ENCODE measurements around the gene HACD4. TPM values are rescaled to one million over a fixed set of nuclear protein-coding genes. Genes with fewer than 3 reads are reported as not detected.

Gene HACD4
- total and polyA plus RNA-seq, 2 of the 13 experiments (the other 11 are each of a cell fraction or from before 2014, with no cell fraction given): not detected

DNA sequence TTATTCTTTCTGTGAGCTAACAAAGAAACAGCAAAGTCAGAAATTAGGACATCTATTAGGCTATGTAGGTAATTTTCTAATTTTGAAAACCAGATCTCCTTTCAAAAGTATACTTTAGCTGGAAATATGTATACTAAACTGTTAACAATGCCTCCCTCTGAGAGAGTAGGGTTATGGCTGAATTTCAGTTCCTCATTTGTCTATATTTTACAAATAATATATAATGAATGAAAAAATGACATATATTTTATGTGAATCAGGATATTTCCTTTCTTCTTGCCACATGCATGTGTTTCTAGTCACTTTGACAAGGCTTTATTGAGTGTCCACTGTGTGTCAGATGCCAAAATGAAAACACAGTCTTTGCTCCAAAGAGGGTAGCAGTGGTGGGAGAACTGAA lies 15.4 kb downstream of the HACD4 start:
- H3K9ac ChIP-seq (ENCODE audit: insufficient read depth, low read depth, low read length): no peak overlapping the region
- H3K27ac ChIP-seq (ENCODE audit: extremely low read length, insufficient read depth, low read length): no peak overlapping the region
- H3K4me2 ChIP-seq (ENCODE audit: low read depth, low read length): no peak overlapping the region
- BruUV-seq (replicated peaks): no TSS peak
- intact Hi-C loops (cut with micrococcal nuclease; ENCODE audit: unreplicated experiment) (no loop called here), in situ Hi-C loops (cut with HindIII; ENCODE audit: extremely low pct_ligation_motif_present, low pct_unique_long_range_greater_than_20kb) (no loop called here)
- no peaks in the 10 kb centered on the region for H3K4me1 ChIP-seq (ENCODE audit: insufficient read depth, low read length)
- POLR2A ChIA-PET: no interaction called here
- H4K20me1 ChIP-seq (ENCODE audit: insufficient read depth, low read length): no peaks in the 10 kb centered on the region
- H3K79me2 ChIP-seq (ENCODE audit: insufficient read depth, low read length): no peaks in the 10 kb centered on the region
- no peak overlapping the region for H3K4me3 ChIP-seq (replicated peaks in 1 of 3; ENCODE audit: insufficient read depth in 1 of 3, low read depth in 2 of 3, low read length in 3 of 3)
- TF ChIP-seq HOXA5 (CRISPR knock-in tag; IDR thresholded peaks at IDR 0.05) (no peak), HMG20B (CRISPR knock-in tag; conservative IDR thresholded peaks at IDR 0.05) (no peak), DR1 (CRISPR knock-in tag; IDR thresholded peaks at IDR 0.05) (no peak), ZFP41 (CRISPR knock-in tag; IDR thresholded peaks at IDR 0.05; ENCODE audit: borderline replicate concordance) (no peak), SOX6 (IDR thresholded peaks at IDR 0.05) (no peak), SOX6 (CRISPR knock-in tag; IDR thresholded peaks at IDR 0.05) (no peak), ZNF335 (CRISPR knock-in tag; IDR thresholded peaks at IDR 0.05) (no peak), SRSF1 (optimal IDR thresholded peaks at IDR 0.05; ENCODE audit: low read depth, low read length) (no peak), ZKSCAN8 (CRISPR knock-in tag; IDR thresholded peaks at IDR 0.05; ENCODE audit: borderline replicate concordance) (no peak), SIX4 (CRISPR knock-in tag; IDR thresholded peaks at IDR 0.05) (no peak), NFE2L2 (IDR thresholded peaks at IDR 0.05; ENCODE audit: low read length) (no peak), NFE2L1 (CRISPR knock-in tag; IDR thresholded peaks at IDR 0.05; ENCODE audit: borderline replicate concordance) (no peak), ZNF260 (CRISPR knock-in tag; IDR thresholded peaks at IDR 0.05; ENCODE audit: borderline replicate concordance, low read depth) (no peak), NR3C1 (CRISPR knock-in tag; IDR thresholded peaks at IDR 0.05) (no peak), ZNF225 (CRISPR knock-in tag; IDR thresholded peaks at IDR 0.05) (no peak), ISL2 (CRISPR knock-in tag; IDR thresholded peaks at IDR 0.05) (no peak)
- TF ChIP-seq, protein P1, sequence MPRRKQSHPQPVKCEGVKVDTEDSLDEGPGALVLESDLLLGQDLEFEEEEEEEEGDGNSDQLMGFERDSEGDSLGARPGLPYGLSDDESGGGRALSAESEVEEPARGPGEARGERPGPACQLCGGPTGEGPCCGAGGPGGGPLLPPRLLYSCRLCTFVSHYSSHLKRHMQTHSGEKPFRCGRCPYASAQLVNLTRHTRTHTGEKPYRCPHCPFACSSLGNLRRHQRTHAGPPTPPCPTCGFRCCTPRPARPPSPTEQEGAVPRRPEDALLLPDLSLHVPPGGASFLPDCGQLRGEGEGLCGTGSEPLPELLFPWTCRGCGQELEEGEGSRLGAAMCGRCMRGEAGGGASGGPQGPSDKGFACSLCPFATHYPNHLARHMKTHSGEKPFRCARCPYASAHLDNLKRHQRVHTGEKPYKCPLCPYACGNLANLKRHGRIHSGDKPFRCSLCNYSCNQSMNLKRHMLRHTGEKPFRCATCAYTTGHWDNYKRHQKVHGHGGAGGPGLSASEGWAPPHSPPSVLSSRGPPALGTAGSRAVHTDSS (CRISPR knock-in tag; conservative IDR thresholded peaks at IDR 0.05): no peak
- TF ChIP-seq, protein P2, sequence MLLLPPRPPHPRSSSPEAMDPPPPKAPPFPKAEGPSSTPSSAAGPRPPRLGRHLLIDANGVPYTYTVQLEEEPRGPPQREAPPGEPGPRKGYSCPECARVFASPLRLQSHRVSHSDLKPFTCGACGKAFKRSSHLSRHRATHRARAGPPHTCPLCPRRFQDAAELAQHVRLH (CRISPR knock-in tag; IDR thresholded peaks at IDR 0.05; ENCODE audit: borderline replicate concordance, low read depth): no peak
- TF ChIP-seq, protein P3, sequence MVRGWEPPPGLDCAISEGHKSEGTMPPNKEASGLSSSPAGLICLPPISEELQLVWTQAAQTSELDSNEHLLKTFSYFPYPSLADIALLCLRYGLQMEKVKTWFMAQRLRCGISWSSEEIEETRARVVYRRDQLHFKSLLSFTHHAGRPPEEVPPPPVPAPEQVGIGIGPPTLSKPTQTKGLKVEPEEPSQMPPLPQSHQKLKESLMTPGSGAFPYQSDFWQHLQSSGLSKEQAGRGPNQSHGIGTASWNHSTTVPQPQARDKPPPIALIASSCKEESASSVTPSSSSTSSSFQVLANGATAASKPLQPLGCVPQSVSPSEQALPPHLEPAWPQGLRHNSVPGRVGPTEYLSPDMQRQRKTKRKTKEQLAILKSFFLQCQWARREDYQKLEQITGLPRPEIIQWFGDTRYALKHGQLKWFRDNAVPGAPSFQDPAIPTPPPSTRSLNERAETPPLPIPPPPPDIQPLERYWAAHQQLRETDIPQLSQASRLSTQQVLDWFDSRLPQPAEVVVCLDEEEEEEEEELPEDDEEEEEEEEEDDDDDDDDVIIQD (CRISPR knock-in tag; IDR thresholded peaks at IDR 0.05; ENCODE audit: low read depth): no peak
- TF ChIP-seq, protein P4, sequence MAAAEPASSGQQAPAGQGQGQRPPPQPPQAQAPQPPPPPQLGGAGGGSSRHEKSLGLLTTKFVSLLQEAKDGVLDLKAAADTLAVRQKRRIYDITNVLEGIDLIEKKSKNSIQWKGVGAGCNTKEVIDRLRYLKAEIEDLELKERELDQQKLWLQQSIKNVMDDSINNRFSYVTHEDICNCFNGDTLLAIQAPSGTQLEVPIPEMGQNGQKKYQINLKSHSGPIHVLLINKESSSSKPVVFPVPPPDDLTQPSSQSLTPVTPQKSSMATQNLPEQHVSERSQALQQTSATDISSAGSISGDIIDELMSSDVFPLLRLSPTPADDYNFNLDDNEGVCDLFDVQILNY (CRISPR knock-in tag; conservative IDR thresholded peaks at IDR 0.05): no peak
- no peaks in the 10 kb centered on the region for H3K27me3 ChIP-seq (ENCODE audit: control insufficient read depth in 1 of 2, insufficient read depth in 2 of 2, low read length in 2 of 2)
- no peak for ATAC-seq
- no peak for FAIRE-seq
- no peak for DNase-seq (ENCODE audit: low spot score)
- no peaks in the 10 kb centered on the region for H3K36me3 ChIP-seq (replicated peaks in 1 of 2; ENCODE audit: control insufficient read depth in 1 of 2, insufficient read depth in 2 of 2, low read length in 2 of 2)
- no peak overlapping the region for H2AFZ ChIP-seq (ENCODE audit: low read length)
- no peaks in the 10 kb centered on the region for H3K9me3 ChIP-seq (ENCODE audit: low read length)
- CTCF ChIA-PET (ENCODE audit: low intra/inter-chr PET ratio, low total read pairs): no interaction called here
